ENCODE data around the gene FADD.
A peak's percentile ranks its signal among the peaks of the same experiment; 100 is the strongest.

FADD gene

GRCh38 chr11:70202920-70203750 lies at the start of gene FADD:
FADD (plus strand) TSS chr11:70203296; CDS start chr11:70203460, 164 bp downstream.
- DNase-seq (ENCODE audit: low read depth): peak; percentile 78

DNA sequence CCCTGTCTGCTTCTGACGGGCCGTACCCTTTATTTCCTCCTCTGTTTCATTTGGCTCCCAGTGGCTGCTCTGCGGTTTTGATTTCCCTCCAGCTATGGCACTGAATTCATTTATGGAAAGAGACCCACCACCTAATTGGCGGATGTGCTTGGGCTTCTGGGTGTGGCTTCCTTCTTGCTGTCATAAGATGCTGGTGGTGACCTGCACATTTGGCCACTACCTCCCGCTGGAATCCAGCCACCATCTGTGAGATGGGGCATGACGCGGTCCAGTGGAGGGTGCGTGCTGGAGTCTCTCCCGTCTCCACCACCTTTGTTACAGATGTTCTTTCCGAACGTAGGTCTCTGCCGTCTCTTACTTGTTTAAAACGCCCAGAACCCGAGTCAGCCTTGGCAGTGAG lies 47.7 kb upstream of the FADD start:
- DNase-seq (ENCODE audit: low read depth): no peak

DNA sequence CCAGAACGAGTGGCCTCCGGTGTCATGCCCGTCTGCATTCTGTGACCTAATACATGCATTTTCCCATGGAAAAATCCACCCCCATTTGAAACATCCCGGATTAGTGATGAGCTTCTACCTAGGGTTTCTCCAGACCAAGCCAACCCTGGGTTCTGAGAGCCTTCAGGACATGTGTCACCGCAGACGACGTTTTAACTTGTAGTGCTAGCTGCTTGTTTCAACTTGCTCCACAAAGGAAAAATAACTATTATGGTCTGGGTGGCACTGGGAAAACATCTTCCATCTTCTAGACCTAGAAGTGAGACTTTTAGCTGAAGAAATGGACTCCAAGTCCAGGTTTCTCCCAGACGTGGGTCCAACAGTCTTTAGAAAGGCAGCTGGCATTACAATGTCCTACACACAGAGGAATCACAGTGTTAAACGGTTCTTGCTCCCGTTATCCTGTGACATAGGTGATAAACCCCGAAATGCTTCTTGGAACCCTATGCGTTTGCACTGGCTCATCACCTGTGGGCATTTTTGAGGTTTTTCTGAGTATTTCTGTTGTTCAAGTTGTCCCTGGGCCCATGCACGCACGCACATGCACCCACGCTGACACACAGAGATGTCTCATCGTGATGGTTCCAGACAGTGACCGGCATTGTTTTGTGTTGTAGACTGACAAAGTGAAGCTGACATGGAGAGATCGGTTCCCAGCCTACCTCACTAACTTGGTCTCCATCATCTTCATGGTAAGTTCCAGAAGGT lies 46.6 kb upstream of the FADD start:
- DNase-seq (ENCODE audit: low read depth): no peak

DNA sequence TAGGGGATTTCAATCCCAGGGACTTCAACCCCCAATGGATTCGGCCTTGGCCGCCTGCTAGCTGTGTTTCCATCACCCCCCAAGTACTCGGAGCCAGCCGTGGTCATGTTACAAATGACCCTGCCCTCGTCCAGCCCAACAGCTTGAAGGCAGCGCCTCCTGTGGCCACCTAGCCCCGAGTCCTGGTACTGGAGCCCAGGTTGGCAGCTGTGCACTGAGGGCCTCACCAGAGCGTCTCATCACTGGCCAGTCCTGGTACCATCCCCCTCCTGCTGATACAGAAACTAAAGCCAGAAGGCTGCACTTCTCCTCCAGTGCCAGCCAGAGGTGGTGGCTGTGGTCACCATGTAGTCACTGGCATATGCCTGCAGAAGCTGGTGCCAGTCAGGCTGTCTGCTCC lies 44.9 kb upstream of the FADD start:
- no peak for DNase-seq (ENCODE audit: low read depth)

DNA sequence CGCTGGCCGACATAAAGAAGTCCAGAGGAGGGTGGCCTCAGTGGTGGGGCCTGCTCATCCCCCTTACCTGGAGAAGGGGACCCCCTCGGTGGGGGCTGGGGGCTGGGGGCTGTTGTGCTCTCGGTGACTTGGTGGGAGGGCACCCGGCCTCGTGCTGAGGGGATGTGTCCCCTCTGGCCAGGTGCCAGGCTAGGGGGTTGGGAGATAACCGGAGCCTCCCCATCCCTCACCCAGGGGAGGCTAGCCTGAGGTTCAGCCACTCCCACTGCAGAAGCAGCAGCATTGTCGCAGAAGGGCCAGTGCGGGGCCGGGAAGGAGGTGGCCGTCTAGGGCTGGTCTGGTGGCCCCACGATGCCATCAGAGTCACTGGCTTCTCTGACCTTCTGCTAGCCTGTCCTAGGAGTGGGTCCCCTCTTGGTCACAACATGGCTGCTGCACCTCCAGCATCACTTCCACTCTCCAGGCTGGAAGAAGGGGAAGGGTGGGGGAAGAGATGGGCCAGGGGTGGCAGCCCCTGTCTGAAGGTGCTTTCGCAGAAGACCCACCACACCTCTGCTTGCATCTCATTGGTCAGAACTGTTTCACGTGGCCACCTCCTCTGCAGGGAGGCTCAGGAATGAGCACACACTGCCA lies 44.2 kb upstream of the FADD start:
- no peak for DNase-seq (ENCODE audit: low read depth)

GRCh38 chr11:70159627-70160570 lies 43.2 kb upstream of the FADD start:
- DNase-seq (ENCODE audit: low read depth): no peak

GRCh38 chr11:70161043-70161625 lies 42.0 kb upstream of the FADD start:
- no peak for DNase-seq (ENCODE audit: low read depth)

DNA sequence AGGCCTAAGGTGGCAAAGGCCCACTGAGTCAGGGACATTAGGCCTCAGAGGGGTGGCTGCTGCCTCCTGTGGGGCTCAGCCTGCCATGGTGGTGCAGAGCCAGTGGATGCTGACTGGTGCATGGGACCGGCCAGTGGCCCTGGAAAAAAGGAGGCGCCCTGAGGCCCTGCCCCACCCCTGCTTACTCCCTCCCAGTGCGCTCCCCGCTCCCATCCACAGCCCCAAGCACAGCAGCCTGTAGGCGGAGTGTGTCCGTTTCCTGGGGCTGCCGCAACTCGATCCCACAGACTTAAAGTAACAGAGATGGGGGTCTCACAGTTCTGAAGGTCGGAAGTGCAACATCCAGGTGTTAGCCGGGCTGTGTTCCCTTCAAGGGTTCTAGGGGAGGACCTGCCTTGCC lies 38.4 kb upstream of the FADD start:
- no peak for DNase-seq (ENCODE audit: low read depth)

DNA sequence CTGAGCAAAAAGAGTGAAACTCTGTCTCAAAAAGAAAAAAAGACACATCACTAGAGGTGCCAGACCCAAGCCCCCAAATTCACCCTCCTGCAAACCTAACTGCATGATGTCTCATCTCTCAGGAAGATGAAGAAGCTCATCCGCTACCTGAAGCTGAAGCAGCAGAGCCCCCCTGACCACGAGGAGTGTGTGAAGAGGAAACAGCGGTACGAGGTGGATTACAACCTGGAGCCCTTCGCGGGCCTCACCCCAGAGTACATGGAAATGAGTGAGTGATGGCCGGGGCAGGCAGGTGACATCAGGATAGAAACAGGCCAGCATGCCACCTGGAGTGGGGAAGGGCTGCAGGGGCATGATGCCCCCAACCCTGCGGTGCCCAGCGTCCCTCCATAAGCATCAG lies 36.0 kb upstream of the FADD start:
- DNase-seq (ENCODE audit: low read depth): no peak

DNA sequence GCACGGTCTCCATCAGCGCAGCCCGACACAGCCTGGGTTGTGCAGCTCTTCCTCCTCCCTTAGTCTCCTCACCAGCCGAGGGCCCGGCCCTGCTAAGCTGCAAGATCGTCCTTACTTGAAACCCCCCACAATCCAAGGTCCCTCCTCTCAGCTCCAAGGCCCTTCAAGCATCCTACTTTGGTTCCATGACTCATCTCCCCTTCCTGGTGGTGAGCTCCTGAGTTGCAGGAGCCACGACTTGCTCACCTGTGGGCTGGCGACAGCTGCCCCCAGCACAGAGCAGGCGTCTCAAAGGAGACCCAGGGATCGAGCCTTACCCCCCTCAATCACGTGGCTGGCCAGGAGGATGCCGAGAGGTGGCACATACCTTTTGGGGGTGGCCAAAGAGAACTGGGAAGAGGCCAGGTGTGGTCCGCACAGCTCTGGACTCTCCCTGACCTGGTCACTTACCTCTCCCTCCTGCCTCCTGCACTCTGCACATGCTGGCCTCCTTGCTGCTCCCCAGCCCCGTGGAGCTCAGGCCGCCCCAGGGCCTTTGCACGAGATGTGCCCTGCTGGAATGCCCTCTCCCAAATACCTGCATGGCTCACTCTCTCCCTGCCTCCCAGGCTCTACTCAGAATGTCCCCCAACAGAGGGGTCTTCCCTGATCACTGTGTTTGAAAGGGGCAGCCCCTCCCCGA lies 35.2 kb upstream of the FADD start:
- no peak for DNase-seq (ENCODE audit: low read depth)

- no peak for DNase-seq (ENCODE audit: low read depth)
These were observed 34.7 kb upstream of the FADD start for GRCh38 chr11:70168405-70168754.

DNA sequence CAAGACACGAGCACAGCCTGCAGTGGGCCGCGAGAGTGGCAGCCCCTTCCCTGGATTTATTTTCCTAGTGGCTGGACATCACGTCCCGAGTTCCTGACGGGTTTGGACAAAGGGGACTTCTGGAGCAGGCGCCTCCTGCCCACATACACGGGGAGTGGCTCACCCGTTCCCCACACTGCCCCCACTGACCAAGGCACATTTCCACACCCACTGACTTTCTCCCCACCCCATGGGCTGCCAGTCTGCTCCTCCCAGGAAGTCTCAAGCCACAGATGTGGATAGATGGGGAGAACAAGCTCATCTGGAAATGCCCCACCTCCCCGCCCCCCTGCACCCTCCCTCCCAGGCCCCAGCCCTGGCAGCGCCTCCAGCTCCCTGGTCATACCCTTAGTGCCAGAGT lies 34.0 kb upstream of the FADD start:
- no peak for DNase-seq (ENCODE audit: low read depth)

GRCh38 chr11:70169632-70170031 lies 33.5 kb upstream of the FADD start:
- DNase-seq (ENCODE audit: low read depth): no peak

- no peak for DNase-seq (ENCODE audit: low read depth)
These were observed 32.4 kb upstream of the FADD start for GRCh38 chr11:70170596-70171210.

GRCh38 chr11:70173018-70173417 lies 30.1 kb upstream of the FADD start:
- no peak for DNase-seq (ENCODE audit: low read depth)

DNA sequence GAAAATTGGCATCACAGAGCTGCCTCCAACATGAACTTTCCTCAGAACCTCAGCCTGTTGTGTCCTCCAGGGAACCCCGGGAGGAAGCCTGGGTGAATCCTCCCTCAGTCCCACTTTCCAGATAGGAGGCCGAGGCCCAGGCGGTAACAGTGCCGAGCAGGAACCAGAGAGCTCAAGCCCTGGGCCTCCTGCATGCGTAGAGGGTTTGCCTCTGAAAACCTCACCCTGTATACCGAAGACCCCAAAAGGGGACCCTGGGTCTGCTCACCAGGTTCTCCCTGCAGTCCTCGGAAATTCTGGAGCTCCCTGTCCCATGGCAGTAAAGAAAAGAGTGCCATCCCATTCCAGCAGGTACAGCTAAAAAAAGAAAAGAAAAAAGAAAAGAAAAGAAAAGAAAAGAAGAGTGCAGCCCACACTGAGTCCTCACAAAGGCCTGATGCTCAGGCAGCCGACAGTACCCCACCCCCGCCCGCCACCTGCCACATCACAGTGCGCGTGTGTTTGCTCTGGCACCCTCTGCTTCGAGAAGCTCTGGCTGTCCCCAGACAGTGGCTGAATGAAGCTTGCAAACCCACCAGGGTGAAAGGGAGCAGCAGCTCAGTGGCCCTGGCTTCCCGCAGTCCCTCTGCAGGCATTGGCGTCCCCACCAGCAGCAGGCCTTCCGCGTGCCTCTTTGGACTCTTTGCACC lies 28.4 kb upstream of the FADD start:
- no peak for DNase-seq (ENCODE audit: low read depth)

DNA sequence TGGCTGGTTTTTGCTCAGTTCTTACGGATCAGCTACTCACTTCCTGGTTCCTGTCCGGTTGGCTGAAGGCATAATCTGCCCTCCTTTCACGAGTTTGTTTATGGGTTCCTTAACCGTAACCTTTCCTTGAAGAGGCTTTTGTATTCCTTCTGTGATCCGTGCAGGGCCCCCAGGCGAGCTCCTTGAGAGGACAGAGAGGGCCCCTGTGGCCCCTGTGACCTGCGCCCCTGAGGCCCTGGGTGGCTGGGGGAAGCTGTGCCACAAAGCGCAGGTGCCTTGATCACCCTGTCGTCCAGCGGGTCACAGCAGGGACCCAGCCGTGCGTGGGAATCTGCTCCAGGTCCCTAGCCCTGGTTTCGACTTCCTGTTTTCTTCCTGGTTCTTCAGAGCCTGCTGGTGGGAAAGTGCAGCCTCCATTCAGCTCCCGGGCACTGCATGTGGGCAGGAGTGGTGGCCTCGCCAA lies 27.8 kb upstream of the FADD start:
- DNase-seq (ENCODE audit: low read depth): no peak

- DNase-seq (ENCODE audit: low read depth): peak; percentile 34
These were observed 26.0 kb upstream of the FADD start for GRCh38 chr11:70176940-70177689.

GRCh38 chr11:70180906-70181305 lies 22.2 kb upstream of the FADD start:
- no peak for DNase-seq (ENCODE audit: low read depth)
